ENCODE measurements around the gene NANOS3.

Gene NANOS3

GRCh38 chr19:13876834-13877233, at the start of gene NANOS3:
NANOS3 (plus strand) TSS chr19:13877134; CDS start chr19:13877249, 115 bp downstream.
- no peak for DNase-seq

DNA sequence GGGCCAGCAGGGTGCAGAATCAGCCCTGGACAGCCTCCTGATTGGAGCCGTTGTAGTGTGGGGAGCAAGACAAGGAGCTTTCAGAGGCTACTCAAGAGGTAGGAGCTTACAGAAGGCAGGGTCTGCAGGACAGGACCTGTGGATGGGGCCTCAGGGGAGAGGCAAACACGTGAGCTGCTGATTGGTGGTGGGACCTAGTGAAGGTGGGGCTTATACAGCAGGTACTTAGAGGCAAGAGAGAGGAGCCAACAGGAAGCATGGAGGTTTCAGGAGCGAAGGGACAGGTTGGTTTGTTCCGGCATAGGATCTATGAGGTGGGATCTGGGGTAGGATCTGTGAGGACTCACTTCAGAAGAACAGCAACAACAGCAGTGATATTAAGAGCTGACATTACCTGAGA, 49.3 kb upstream of the NANOS3 start:
- DNase-seq, result peak; percentile 30

DNA sequence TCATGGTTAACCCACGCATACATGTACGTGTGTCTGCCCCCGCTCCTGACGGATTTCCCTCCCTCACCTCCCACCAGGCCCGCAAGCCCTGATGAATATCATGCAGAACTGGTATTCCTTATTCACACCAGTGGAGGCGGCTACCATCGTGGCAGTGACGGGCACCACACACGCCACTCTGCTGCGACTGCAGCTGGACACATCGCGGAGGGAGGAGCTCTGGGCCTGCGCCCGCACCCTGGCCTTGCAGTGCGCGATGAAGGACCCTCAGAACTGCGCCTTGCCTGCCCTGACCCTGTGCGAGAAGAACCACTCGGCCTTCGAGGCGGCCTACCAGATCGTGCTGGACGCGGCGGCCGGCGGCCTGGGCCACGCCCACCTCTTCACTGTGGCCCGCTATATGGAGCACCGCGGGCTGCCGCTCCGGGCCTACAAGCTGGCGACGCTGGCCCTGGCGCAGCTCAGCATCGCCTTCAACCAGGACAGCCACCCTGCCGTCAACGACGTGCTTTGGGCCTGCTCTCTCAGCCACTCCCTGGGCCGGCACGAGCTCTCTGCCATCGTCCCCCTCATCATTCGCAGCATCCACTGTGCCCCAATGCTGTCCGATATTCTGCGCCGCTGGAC, 46.7 kb upstream of the NANOS3 start:
- DNase-seq, result no peak

DNA sequence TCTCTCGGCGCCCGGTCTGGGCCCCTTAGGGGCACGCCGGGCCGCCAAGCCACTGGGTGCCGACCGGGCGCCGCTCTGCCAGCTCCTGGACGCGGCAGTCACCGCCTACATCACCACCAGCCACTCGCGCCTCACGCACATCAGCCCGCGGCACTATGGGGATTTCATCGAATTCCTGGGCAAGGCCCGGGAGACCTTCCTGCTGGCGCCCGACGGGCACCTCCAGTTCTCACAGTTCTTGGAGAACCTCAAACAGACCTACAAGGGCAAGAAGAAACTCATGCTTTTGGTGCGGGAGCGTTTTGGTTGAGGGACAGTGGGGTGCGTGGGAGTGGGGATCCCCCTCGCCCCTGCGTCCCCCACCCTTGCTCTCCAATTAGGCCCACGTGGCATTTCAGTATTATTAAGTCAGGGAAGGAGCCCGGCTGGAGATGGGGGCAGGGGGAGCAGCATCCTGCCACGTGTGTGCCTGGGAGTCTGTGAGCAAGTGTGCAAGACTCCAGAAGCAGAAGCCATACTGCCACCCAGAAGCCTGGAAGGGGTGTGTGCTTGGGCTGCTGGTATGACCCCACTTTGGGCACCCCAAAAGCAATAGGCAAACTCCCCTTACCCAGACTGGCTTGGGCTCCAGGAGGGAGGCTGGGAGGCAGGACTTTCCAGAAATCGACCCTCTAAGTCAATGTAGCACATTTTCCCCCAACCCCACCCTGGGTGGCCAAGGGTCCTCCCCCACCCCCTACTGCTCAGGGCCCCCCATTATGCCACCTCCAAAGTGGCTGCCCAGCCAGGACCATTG, 46.0 kb upstream of the NANOS3 start:
- no peak for DNase-seq

- DNase-seq, result no peak
Measured at GRCh38 chr19:13831537-13832467, 45.1 kb upstream of the NANOS3 start.

DNA sequence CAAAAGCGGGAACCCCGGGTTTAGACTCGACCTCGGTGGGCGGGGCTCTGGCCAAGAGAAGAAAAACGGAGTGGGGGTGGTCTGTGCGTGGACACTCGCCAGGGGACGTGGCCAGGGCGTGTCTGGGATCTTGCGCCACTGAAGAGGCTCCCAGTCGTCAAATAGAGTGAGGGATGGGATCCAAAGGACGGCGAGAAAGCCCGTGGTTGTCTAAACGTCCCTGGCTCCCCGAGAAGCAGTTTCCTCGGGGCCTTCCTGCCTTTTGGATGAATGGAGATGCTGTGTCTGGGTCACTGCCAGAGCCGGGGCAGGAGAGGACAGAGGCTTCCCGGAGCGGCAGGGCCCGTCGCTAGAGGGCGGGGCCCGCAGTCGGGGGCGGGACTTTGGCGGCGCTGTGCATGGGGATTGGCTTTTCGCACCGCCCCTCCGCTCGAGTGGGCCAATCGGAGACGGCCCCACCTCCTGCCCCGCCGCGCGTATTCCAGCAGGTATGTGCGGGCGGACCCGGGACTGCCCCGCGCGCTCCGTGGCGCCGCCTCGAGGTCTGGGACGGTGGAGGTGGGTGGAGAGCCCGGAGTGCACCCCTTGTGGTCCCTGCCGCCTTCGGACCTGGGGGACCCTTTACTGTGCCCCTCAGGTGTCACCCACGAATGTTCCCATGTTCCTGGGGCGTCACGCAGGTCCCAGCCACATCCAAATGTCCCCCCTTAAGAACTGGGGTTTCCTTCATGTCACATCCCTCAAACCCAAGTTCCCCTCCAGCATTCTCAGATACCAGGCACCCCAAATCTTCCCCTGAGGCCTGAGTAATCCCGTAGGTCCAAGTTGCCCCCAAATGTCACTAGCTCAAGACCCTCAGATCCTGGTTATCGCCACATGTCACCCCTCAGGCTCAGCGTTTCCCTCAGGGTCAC, 43.3 kb upstream of the NANOS3 start:
- DNase-seq, result peak; percentile 82

DNA sequence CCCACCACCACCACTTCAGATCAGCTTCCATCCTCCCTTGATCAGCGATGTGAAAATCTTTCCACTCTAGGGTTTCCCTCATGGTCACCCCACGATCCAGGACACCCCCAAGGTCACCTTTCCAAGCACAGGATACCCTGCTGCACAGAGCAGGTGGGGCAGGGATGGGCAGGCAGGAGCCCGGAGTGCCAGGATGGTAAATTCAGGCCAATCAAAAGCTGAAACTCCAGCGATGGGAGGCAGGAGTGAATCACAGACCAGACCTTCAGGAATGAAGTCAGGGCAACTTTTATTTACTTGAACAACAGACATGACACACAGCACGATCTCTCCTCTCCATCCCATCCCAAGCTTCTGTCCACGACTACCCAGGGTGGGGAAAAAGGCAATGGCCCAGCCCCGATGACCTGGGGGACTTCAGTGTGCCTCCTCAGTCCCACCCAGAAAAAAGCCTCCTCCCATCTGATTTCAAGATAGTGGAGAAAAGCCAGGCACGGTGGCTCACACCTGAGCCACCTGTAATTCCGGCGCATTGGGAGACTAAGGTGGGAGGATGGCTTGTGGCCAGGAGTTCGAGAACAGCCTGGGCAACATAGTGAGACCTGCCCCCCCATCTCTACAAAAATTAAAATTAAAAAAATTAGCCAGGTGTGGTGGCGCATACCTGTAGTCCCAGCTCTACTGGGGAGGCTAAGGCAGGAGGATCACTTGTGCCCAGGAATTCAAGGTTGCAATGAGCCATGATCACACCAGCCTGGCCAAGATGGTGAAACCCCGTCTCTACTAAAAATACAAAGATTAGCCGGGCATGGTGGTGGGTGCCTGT, 42.5 kb upstream of the NANOS3 start:
- no peak for DNase-seq

- no peak for DNase-seq
Measured at GRCh38 chr19:13835791-13836723, 40.9 kb upstream of the NANOS3 start.

- no peak for DNase-seq
Measured at GRCh38 chr19:13838435-13839129, 38.4 kb upstream of the NANOS3 start.

DNA sequence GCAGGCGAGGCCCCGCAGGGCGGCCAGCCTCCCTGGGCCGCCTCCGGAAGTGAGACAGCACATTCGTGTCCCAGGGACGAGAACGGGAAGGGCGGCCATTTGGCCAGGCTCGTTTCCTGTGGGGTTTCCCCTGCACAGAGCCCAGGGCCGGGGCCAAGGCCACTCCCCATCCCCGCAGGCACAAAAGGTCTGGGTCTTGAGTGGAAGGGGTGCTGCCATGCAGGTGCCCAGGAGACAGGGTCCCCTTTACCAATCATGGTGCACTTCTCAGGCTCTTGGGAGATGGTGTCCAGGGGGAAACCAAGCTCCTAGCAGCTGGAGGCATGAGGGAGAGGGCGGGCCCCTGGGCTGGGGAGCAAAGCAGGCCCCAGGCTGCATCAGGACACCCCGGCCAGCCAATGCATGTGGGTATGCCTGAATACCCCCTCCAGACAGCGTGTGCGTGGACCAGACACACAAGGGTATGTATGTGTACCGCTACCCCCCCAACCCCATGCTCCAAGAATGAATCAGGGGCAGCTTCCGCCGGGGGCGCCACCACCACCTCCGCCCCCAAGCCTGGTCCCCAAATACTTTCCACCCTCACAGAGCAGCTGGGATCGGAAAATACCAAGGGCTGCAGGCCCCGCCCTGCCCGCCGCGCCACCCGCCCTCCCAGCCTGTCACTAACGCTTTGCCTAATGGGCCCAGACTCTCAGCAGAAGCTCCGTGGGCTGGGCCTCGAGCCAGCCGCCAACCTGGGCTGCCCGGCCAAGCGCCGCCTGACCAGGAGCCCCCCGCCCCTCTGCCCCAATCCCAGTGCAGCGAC, 37.6 kb upstream of the NANOS3 start:
- DNase-seq, result no peak

DNA sequence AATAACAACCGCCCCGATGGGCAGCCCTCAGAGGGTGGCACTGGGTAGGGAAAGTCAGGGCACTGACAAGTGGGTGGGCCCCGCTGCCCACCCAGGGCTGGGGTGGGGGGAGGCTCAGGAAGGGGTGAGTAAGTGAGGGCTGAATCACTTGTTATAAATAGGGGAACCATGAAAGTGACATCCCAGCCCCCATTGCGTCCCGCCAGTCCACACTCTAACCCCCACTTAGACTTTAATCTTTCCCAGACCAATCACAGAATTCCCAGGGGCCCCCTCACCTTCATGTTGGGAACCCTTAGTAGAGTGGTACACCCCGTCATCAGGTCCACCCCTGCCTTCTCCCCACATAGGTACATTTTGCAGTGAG, 37.0 kb upstream of the NANOS3 start:
- no peak for DNase-seq

- no peak for DNase-seq
Measured at GRCh38 chr19:13840305-13841085, 36.4 kb upstream of the NANOS3 start.

GRCh38 chr19:13841086-13841961, 35.6 kb upstream of the NANOS3 start:
- DNase-seq, result no peak

DNA sequence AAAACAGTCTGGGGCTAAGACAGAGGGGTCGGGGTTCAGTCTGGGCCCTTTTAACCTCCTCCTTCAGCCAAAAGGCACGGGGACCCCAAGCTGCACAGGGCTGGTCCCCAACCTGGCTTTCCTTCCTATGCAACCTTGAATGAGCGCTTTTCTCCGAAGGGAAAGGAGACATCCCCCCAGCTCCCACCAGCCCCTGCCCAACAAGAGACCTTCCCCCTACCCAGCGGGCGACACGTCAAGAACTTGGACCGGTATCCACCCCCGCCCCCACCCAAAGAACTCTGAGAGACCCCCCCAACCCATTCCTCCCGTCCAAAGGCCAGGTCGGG, 35.0 kb upstream of the NANOS3 start:
- no peak for DNase-seq

- DNase-seq, result no peak
Measured at GRCh38 chr19:13842291-13843103, 34.4 kb upstream of the NANOS3 start.
